ENCODE results near the gene TNFRSF25.

GRCh38 chr1:6511056-6511455 is 45.1 kb upstream of the TNFRSF25 start:
- TF ChIP-seq, protein P1, sequence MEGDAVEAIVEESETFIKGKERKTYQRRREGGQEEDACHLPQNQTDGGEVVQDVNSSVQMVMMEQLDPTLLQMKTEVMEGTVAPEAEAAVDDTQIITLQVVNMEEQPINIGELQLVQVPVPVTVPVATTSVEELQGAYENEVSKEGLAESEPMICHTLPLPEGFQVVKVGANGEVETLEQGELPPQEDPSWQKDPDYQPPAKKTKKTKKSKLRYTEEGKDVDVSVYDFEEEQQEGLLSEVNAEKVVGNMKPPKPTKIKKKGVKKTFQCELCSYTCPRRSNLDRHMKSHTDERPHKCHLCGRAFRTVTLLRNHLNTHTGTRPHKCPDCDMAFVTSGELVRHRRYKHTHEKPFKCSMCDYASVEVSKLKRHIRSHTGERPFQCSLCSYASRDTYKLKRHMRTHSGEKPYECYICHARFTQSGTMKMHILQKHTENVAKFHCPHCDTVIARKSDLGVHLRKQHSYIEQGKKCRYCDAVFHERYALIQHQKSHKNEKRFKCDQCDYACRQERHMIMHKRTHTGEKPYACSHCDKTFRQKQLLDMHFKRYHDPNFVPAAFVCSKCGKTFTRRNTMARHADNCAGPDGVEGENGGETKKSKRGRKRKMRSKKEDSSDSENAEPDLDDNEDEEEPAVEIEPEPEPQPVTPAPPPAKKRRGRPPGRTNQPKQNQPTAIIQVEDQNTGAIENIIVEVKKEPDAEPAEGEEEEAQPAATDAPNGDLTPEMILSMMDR (IDR thresholded peaks at IDR 0.05; ENCODE audit: low read length) = no peak
- no peak for TF ChIP-seq EZH2 (IDR thresholded peaks at IDR 0.05; ENCODE audit: borderline replicate concordance, low read length)

Measured in OCI-LY1 (cell line).